A549 (cell line): ENCODE measurements around the gene ACTG2. TPM values are rescaled to one million over a fixed set of nuclear protein-coding genes. Genes with fewer than 3 reads are reported as not detected.

Experiments used
- ATAC-seq, 2 experiments: fragments of 200-7000 bp in 1 of 2; fragments of >200 bp in 1 of 2; cut with Nextera tagmentation in 1 of 2; cut with Tn5 transposase in 1 of 2; 3 replicates each; pipeline versions ENCODE4 v1.8.0 to v1.9.1; 2018 to 2020; ENCODE audit warnings: mild to moderate bottlenecking in 1 of 2, moderate library complexity in 1 of 2
- CTCF ChIA-PET: fragments of 300-600 bp; sonication (Branson Sonifier 250); formaldehyde crosslinking; extraction: SDS; loops from one replicate; lab custom pipeline; 2021; ENCODE audit warnings: antibody characterized with exemption, inconsistent platforms; lab: Yijun Ruan, JAX
- POLR2A ChIA-PET: fragments of 350-600 bp; formaldehyde crosslinking; extraction: SDS; loops from one replicate; lab custom pipeline; 2021; ENCODE audit warnings: antibody characterized with exemption, inconsistent platforms; lab: Yijun Ruan, JAX
- DNase-seq, 2 experiments: peaks; one replicate each; pipeline versions ENCODE4 v3.0.0 to v3.0.0-alpha.2; 2011 to 2016; ENCODE audit warnings: low read depth in 1 of 2, low spot score in 1 of 2
- FAIRE-seq: peaks from 2 replicates; lab custom pipeline; 2011; peaks lifted over from hg19 to GRCh38; lab: Jason Lieb, UNC
- H3K27ac ChIP-seq, 2 experiments: fragments of >200 bp; sonication (Bioruptor Twin); formaldehyde crosslinking; 3 replicates each; pipeline ENCODE4 v1.5.1; 2016 to 2017
- H3K4me1 ChIP-seq: fragments of >200 bp; sonication (Bioruptor Twin); formaldehyde crosslinking; 3 replicates; pipeline ENCODE4 v1.6.1; 2016
- H3K4me2 ChIP-seq: fragments of >200 bp; sonication (Bioruptor Twin); formaldehyde crosslinking; 3 replicates; pipeline ENCODE4 v1.6.1; 2016
- H3K4me3 ChIP-seq: fragments of >200 bp; sonication (Bioruptor Twin); formaldehyde crosslinking; 3 replicates; pipeline ENCODE4 v1.5.1; 2016
- H3K9me3 ChIP-seq: fragments of >200 bp; sonication (Bioruptor Twin); formaldehyde crosslinking; 3 replicates; pipeline ENCODE4 v1.6.1; 2016
- BCL3 ChIP-seq: fragments of >200 bp; sonication (Bioruptor Twin); formaldehyde crosslinking; IDR thresholded peaks from 3 replicates; pipeline ENCODE4 v1.6.1; 2016
- CEBPB ChIP-seq, 2 experiments: fragments of >200 bp in 1 of 2; sonication (Bioruptor Twin) in 1 of 2; formaldehyde crosslinking in 1 of 2; IDR thresholded peaks; 2 replicates each; pipeline ENCODE4 v1.6.1; 2012 to 2016
- CHD4 ChIP-seq: fragments of 200-600 bp; sonication (generic); IDR thresholded peaks from 2 replicates; pipeline ENCODE4 v1.6.1; 2016; ENCODE audit warnings: antibody characterized with exemption, mild to moderate bottlenecking, borderline replicate concordance
- EHF ChIP-seq: fragments of 250-450 bp; sonication (Bioruptor Pico); IDR thresholded peaks from 2 replicates; pipeline ENCODE4 v1.5.0; 2020; ENCODE audit warnings: mild to moderate bottlenecking
- EP300 ChIP-seq, 2 experiments: fragments of >200 bp; sonication (Bioruptor Twin); formaldehyde crosslinking; IDR thresholded peaks; 2 replicates in 1 of 2; 3 replicates in 1 of 2; pipeline ENCODE4 v1.6.1; 2016 to 2017
- FOXS1 ChIP-seq: fragments of 250-450 bp; sonication (Bioruptor Pico); IDR thresholded peaks from 2 replicates; pipeline ENCODE4 v1.5.0; 2020; ENCODE audit warnings: mild to moderate bottlenecking, moderate library complexity
- HEYL ChIP-seq: fragments of 250-450 bp; sonication (Bioruptor Pico); IDR thresholded peaks from 2 replicates; pipeline ENCODE4 v1.8.0; 2021; ENCODE audit warnings: mild to moderate bottlenecking, moderate library complexity
- HMGXB4 ChIP-seq: fragments of 250-450 bp; sonication (Bioruptor Pico); IDR thresholded peaks from 2 replicates; pipeline ENCODE4 v1.5.0; 2021; ENCODE audit warnings: mild to moderate bottlenecking, moderate library complexity, borderline replicate concordance
- HOXA7 ChIP-seq: fragments of 250-450 bp; sonication (Bioruptor Pico); IDR thresholded peaks from 2 replicates; pipeline ENCODE4 v1.5.0; 2020; ENCODE audit warnings: mild to moderate bottlenecking, moderate library complexity
- HOXB13 ChIP-seq: fragments of 250-450 bp; sonication (Bioruptor Pico); IDR thresholded peaks from 2 replicates; pipeline ENCODE4 v1.5.0; 2020; ENCODE audit warnings: low read depth, mild to moderate bottlenecking, moderate library complexity
- HOXB5 ChIP-seq: fragments of 250-450 bp; sonication (Bioruptor Pico); IDR thresholded peaks from 2 replicates; pipeline ENCODE4 v1.5.0; 2020; ENCODE audit warnings: mild to moderate bottlenecking, moderate library complexity
- JUN ChIP-seq, 2 experiments: fragments of >200 bp; sonication (Bioruptor Twin); formaldehyde crosslinking; IDR thresholded peaks; 2 replicates in 1 of 2; 3 replicates in 1 of 2; pipeline ENCODE4 v1.6.1; 2016 to 2017
- JUNB ChIP-seq: fragments of >200 bp; sonication (Bioruptor Twin); formaldehyde crosslinking; IDR thresholded peaks from 2 replicates; pipeline ENCODE4 v1.6.1; 2016
- MYC ChIP-seq: IDR thresholded peaks from 2 replicates; pipeline ENCODE4 v1.6.1; 2012; ENCODE audit warnings: mild to moderate bottlenecking, inconsistent platforms, low read length, improper control_type of control experiment, borderline replicate concordance
- NR3C1 ChIP-seq: fragments of >200 bp; sonication (Bioruptor Twin); formaldehyde crosslinking; IDR thresholded peaks from 3 replicates; pipeline ENCODE4 v1.6.1; 2017
- PHF8 ChIP-seq: fragments of 200-600 bp; sonication (generic); IDR thresholded peaks from 2 replicates; pipeline ENCODE4 v1.6.1; 2016; ENCODE audit warnings: low read depth, mild to moderate bottlenecking, antibody characterized with exemption, moderate library complexity, borderline replicate concordance
- POLR2A ChIP-seq: IDR thresholded peaks from 2 replicates; pipeline ENCODE4 v1.6.1; 2012; ENCODE audit warnings: mild to moderate bottlenecking, low read length
- RARB ChIP-seq: fragments of 250-450 bp; sonication (Bioruptor Pico); IDR thresholded peaks from 2 replicates; pipeline ENCODE4 v1.8.0; 2021; ENCODE audit warnings: mild to moderate bottlenecking, moderate library complexity
- RCOR1 ChIP-seq: fragments of 150-350 bp; IDR thresholded peaks from 2 replicates; pipeline ENCODE4 v1.6.1; 2014; ENCODE audit warnings: antibody characterized with exemption, low read length, low read depth
- REST ChIP-seq: fragments of 200-600 bp; sonication (generic); IDR thresholded peaks from 2 replicates; pipeline ENCODE4 v1.6.1; 2016; ENCODE audit warnings: antibody characterized with exemption, mild to moderate bottlenecking, moderate library complexity
- RNF2 ChIP-seq: fragments of 200-600 bp; sonication (generic); IDR thresholded peaks from 2 replicates; pipeline ENCODE4 v1.6.1; 2016; ENCODE audit warnings: low read depth, mild to moderate bottlenecking, antibody characterized with exemption, moderate library complexity, borderline replicate concordance
- SREBF2 ChIP-seq: fragments of 450-650 bp; IDR thresholded peaks from 2 replicates; pipeline ENCODE4 v1.6.1; 2014; ENCODE audit warnings: mild to moderate bottlenecking, moderate library complexity
- ZFP36 ChIP-seq: fragments of 450-650 bp; IDR thresholded peaks from 2 replicates; pipeline ENCODE4 v1.6.1; 2014; ENCODE audit warnings: borderline replicate concordance; ENCODE audit not compliant: partially characterized antibody
- ZSCAN20 ChIP-seq: fragments of 250-450 bp; sonication (Bioruptor Pico); IDR thresholded peaks from 2 replicates; pipeline ENCODE4 v1.8.0; 2022; ENCODE audit warnings: mild to moderate bottlenecking, moderate library complexity
- WGBS: methylation state at CpG from one replicate; pipeline ENCODE4 v1.1.6; 2017; ENCODE audit errors: missing lambda C conversion rate; 5-methylcytosine and 5-hydroxymethylcytosine counted together
- polyA plus RNA-seq, 4 experiments: library from polyadenylated mRNA; depleted of rRNA in 3 of 4; stranded (reverse); fragments of >200 nt; fragmentation: RNase III in 1 of 4; extraction: RNeasy Plus Mini Kit Qiagen cat#74134 plus additional on column Dnase treatment in 1 of 4; gene quantifications; 2 replicates in 3 of 4; 3 replicates in 1 of 4; pipeline ENCODE4 v1.2.3, GENCODE V29; 2011 to 2017

ACTG2 gene
- polyA plus RNA-seq, 2 of the 4 experiments (the other 2 are of a cell fraction): 0.04 to 0.26 TPM

- ChIA-PET CTCF (interaction anchor here (0.7 kb wide), 1 partner anchor 927 kb away, joined by 3 read pairs; no protein-coding TSS in a partner anchor), POLR2A (no interaction called here)
- Histone ChIP-seq H3K4me3 (no peak overlapping the region), H3K9me3 (no peaks in the 10 kb centered on the region), H3K4me1 (no peaks in the 10 kb centered on the region), H3K27ac (no peak overlapping the region), H3K4me2 (no peak overlapping the region)
- DNase-seq (no peak), ATAC-seq (peak in 1 of 2 experiments; percentile 10; a peak in 1 of 6 replicates), FAIRE-seq (no peak)
- WGBS: 95% methylated on average over 4 of the region's 4 CpGs
- no peak for TF ChIP-seq RCOR1
- TF ChIP-seq HMGXB4 (CRISPR knock-in tag): no peak
- TF ChIP-seq, all 56 proteins: peak for 0
Measured at GRCh38 chr2:73961274-73961673, 68.5 kb downstream of the ACTG2 start.

GRCh38 chr2:73961823-73962615 is 69.2 kb downstream of the ACTG2 start:
- CTCF ChIA-PET: interaction anchor here (0.7 kb wide), 1 partner anchor 927 kb away, joined by 3 read pairs; no protein-coding TSS in a partner anchor
- ATAC-seq (peak in 1 of 2 experiments; percentile 34; a peak in 3 of 6 replicates), FAIRE-seq (no peak), DNase-seq (no peak)
- 86% methylated on average over 12 of the region's 12 CpGs for WGBS
- Histone ChIP-seq H3K27ac (no peak overlapping the region), H3K4me3 (no peak overlapping the region), H3K4me2 (no peak overlapping the region), H3K9me3 (no peaks in the 10 kb centered on the region), H3K4me1 (no peaks in the 10 kb centered on the region)
- POLR2A ChIA-PET: no interaction called here
- TF ChIP-seq ZFP36: no peak
- 0 out of 5 replicates have a peak, but pooled peaks of 1 of the 2 experiments have one; percentile 26 for TF ChIP-seq JUN (IDR thresholded peaks at IDR 0.05)
- TF ChIP-seq EP300 (IDR thresholded peaks at IDR 0.05): no peak
- TF ChIP-seq POLR2A: no peak
- no peak for TF ChIP-seq JUNB

GRCh38 chr2:73962798-73963197 is 70.0 kb downstream of the ACTG2 start:
- H3K4me1 ChIP-seq: no peaks in the 10 kb centered on the region
- no peak overlapping the region for H3K4me2 ChIP-seq
- no peak for FAIRE-seq

GRCh38 chr2:73963385-73964120 is 70.7 kb downstream of the ACTG2 start:
- Histone ChIP-seq H3K9me3 (no peaks in the 10 kb centered on the region), H3K4me3 (no peak overlapping the region), H3K27ac (no peak overlapping the region), H3K4me1 (no peaks in the 10 kb centered on the region), H3K4me2 (no peak overlapping the region)
- WGBS: 87% methylated on average over 13 of the region's 13 CpGs
- FAIRE-seq (no peak), ATAC-seq (no peak), DNase-seq (no peak)
- CTCF ChIA-PET: interaction anchor here (1.2 to 1.5 kb wide), 2 partner anchors 9 to 25 kb away, joined by 3 to 4 read pairs; no protein-coding TSS in a partner anchor
- POLR2A ChIA-PET: no interaction called here
- no peak for TF ChIP-seq CEBPB (IDR thresholded peaks at IDR 0.05)
- TF ChIP-seq HOXA7 (CRISPR knock-in tag): no peak
- no peak for TF ChIP-seq SREBF2
- no peak for TF ChIP-seq HOXB13 (CRISPR knock-in tag)
- TF ChIP-seq EHF: no peak
- TF ChIP-seq REST: no peak
- TF ChIP-seq RARB: no peak
- no peak for TF ChIP-seq PHF8

More at GRCh38 chr2:73962798-73963197, 70.0 kb downstream of the ACTG2 start:
- TF ChIP-seq RNF2: no peak
- TF ChIP-seq FOXS1 (CRISPR knock-in tag): no peak
- TF ChIP-seq NR3C1: no peak
- no peak for TF ChIP-seq HEYL
- TF ChIP-seq MYC: no peak
- TF ChIP-seq CEBPB (IDR thresholded peaks at IDR 0.05): no peak
- TF ChIP-seq CHD4: no peak
- no peak for TF ChIP-seq HOXB5 (CRISPR knock-in tag)
- no peak for TF ChIP-seq BCL3
- TF ChIP-seq RCOR1: no peak
- TF ChIP-seq ZSCAN20 (CRISPR knock-in tag): no peak
- ChIA-PET CTCF (interaction anchor here (1.2 to 1.5 kb wide), 2 partner anchors 9 to 25 kb away, joined by 3 to 4 read pairs; no protein-coding TSS in a partner anchor), POLR2A (no interaction called here)
- H3K9me3 ChIP-seq: no peaks in the 10 kb centered on the region
- no peak overlapping the region for H3K4me3 ChIP-seq
- WGBS: 85% methylated on average over 5 of the region's 5 CpGs
- no peak for DNase-seq
- no peak for ATAC-seq
- no peak overlapping the region for H3K27ac ChIP-seq
